ENCODE data around the gene COMMD6. TPM values are rescaled to one million over a fixed set of nuclear protein-coding genes. Genes with fewer than 3 reads are reported as not detected.
"Not testable (repeated sequence)": the region's sequence is repeated elsewhere in the genome, so short reads cannot be mapped to it uniquely, and the experiment has no call there.

Gene COMMD6
- total RNA-seq, 1 donor from 2014 or later = 123 TPM

DNA sequence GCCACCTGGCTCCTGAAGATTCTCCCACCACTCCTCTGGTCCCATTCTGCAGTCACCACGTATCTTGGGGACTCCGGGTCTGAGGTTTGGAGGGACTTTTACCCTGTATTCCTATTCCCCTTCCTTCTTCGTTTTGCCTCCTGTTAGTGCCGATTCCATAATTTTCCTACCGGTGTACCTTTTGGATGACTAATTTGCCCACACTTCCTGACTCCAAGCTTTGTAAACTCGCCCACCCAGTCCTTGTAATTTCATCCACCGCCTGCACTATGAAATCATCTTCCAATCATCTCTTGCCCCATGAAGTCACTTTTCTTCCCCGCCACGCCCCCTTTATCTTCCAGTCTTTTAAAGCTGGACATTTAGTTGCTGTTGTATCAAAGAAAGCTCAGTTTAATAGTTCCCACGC, 12.5 kb upstream of the COMMD6 start:
- peaks cover 3% of the 10 kb centered on the region for H3F3A ChIP-seq (ENCODE audit: low read depth)
- H3K4me1 ChIP-seq = peaks cover 11% of the 10 kb centered on the region
- H3K4me3 ChIP-seq = peak overlapping the region; percentile 83
- TF ChIP-seq, protein P1, sequence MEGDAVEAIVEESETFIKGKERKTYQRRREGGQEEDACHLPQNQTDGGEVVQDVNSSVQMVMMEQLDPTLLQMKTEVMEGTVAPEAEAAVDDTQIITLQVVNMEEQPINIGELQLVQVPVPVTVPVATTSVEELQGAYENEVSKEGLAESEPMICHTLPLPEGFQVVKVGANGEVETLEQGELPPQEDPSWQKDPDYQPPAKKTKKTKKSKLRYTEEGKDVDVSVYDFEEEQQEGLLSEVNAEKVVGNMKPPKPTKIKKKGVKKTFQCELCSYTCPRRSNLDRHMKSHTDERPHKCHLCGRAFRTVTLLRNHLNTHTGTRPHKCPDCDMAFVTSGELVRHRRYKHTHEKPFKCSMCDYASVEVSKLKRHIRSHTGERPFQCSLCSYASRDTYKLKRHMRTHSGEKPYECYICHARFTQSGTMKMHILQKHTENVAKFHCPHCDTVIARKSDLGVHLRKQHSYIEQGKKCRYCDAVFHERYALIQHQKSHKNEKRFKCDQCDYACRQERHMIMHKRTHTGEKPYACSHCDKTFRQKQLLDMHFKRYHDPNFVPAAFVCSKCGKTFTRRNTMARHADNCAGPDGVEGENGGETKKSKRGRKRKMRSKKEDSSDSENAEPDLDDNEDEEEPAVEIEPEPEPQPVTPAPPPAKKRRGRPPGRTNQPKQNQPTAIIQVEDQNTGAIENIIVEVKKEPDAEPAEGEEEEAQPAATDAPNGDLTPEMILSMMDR (IDR thresholded peaks at IDR 0.05) = no peak
- no peak for TF ChIP-seq EZH2phosphoT487 (IDR thresholded peaks at IDR 0.05)
- TF ChIP-seq EZH2 (IDR thresholded peaks at IDR 0.05) = no peak
- H3K9me3 Mint-ChIP-seq = no peaks in the 10 kb centered on the region
- H3K27ac Mint-ChIP-seq = peak overlapping the region; percentile 62
- peaks cover 29% of the 10 kb centered on the region for H3K79me2 ChIP-seq (ENCODE audit: low read depth)
- H3K9me3 ChIP-seq (ENCODE audit: low read depth) = no peaks in the 10 kb centered on the region
- no peaks in the 10 kb centered on the region for H3K27me3 Mint-ChIP-seq (ENCODE audit: insufficient read depth, low read depth)
- peaks cover 5% of the 10 kb centered on the region for H3K36me3 Mint-ChIP-seq
- H3K27ac ChIP-seq = no peak overlapping the region
- peak overlapping the region; percentile 100 for H2AFZ ChIP-seq (replicated peaks)
- H3K4me3 Mint-ChIP-seq = peak overlapping the region; percentile 95
- H3K27me3 ChIP-seq = no peaks in the 10 kb centered on the region
- peaks cover 15% of the 10 kb centered on the region for H3K4me1 Mint-ChIP-seq
- peak overlapping the region; percentile 82 for H3K4me2 ChIP-seq
- peak; percentile 10 for DNase-seq (ENCODE audit: low spot score)
- H4K20me1 ChIP-seq (ENCODE audit: low read depth) = no peaks in the 10 kb centered on the region
- no peaks in the 10 kb centered on the region for H3K36me3 ChIP-seq
- H3K9ac ChIP-seq = no peak overlapping the region

DNA sequence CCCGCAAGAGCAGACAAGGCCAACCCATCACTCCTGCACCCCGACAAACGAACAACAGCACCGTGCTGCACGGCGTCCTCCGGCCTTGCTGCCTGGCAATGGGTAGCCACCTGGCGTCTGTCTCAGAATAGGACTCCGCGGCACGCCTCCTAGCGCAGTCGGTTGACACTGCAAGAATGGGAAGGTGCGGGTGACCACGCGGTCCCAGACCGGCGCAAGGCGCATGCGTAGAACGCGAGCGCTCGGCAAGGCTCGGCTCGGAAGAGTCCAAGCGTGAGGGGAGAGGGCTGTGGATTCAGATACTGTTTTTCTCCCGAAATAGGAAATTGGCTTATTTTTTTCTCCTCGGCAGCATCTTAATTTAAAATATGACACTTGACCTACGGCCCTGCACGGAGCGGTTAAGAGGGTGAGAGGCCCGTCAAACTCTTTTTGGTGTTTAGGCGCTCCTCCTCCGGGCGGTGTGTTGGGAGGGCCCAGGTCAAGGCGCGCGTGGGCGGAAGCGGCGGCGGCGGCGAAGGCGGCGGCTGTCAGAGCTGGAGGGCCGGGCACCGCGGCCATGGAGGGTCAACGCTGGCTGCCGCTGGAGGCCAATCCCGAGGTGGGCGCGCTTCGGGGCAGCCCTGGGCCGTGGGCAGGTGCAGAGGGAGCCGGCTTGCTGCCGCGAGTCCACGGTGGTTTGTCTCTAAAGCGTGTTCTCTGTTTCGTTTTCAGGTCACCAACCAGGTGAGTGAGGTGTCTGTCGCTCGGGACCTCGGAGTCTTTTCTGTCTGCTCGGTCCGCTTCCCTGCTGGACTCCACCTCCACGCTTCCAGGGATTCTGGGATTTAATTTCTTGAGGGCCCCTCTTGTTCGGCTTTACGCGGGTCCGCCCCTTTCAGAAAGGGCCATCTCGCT, 11.9 kb upstream of the COMMD6 start, which contains the start of gene UCHL3:
Gene UCHL3, plus strand, starts transcription at position 530 of the 897 bp plus-strand sequence. Its CDS starts 30 bp downstream, at position 560.
- Mint-ChIP-seq H3K9me3 (no peaks in the 10 kb centered on the region), H3K27me3 (ENCODE audit: insufficient read depth, low read depth) (no peaks in the 10 kb centered on the region), H3K4me3 (peak within 1 kb of the TSS; percentile 95), H3K4me1 (peaks cover 15% of the 10 kb centered on the region), H3K36me3 (peaks cover 3% of the 10 kb centered on the region), H3K27ac (peak within 1 kb of the TSS; percentile 100)
- Histone ChIP-seq H3K4me3 (peak within 1 kb of the TSS; percentile 83), H3K36me3 (no peaks in the 10 kb centered on the region), H2AFZ (replicated peaks) (peak within 1 kb of the TSS; percentile 100), H3K9ac (peak within 1 kb of the TSS; percentile 77), H3K9me3 (ENCODE audit: low read depth) (no peaks in the 10 kb centered on the region), H3F3A (ENCODE audit: low read depth) (peaks cover 3% of the 10 kb centered on the region), H3K4me1 (peaks cover 11% of the 10 kb centered on the region), H3K27ac (peak within 1 kb of the TSS; percentile 86), H3K79me2 (ENCODE audit: low read depth) (peaks cover 29% of the 10 kb centered on the region), H3K27me3 (no peaks in the 10 kb centered on the region), H4K20me1 (ENCODE audit: low read depth) (no peaks in the 10 kb centered on the region), H3K4me2 (peak within 1 kb of the TSS; percentile 82)
- DNase-seq (ENCODE audit: low spot score) = peak; percentile 99
- TF ChIP-seq EZH2phosphoT487 (IDR thresholded peaks at IDR 0.05) (no peak), EZH2 (IDR thresholded peaks at IDR 0.05) (peak; percentile 31)
- TF ChIP-seq, protein P1 (IDR thresholded peaks at IDR 0.05) = peak; percentile 77

DNA sequence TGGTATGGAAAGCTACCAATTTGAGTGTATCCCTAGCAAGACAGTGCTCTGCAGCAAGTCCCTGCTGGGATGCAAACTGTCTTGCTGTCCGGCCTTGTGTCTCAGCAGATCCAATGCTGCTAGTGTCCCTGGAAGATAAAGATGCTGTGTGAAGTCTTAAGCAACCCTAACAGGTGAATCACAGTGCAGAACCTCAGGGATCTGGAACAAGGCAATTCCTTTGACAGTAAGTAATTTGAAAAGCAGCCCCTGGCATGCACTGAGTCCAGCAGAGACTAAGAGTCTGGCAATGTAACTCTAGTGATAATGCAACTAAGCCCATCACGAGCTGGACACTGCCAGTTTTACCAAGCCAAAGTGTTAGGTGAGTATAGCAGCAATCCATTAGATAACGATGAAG, 10.3 kb upstream of the COMMD6 start:
- Mint-ChIP-seq H3K4me3 (no peak overlapping the region), H3K27me3 (ENCODE audit: insufficient read depth, low read depth) (no peaks in the 10 kb centered on the region), H3K4me1 (peaks cover 15% of the 10 kb centered on the region), H3K36me3 (no peaks in the 10 kb centered on the region), H3K27ac (no peak overlapping the region), H3K9me3 (no peaks in the 10 kb centered on the region)
- Histone ChIP-seq H3K9me3 (ENCODE audit: low read depth) (no peaks in the 10 kb centered on the region), H3K27ac (no peak overlapping the region), H3K4me1 (peaks cover 11% of the 10 kb centered on the region), H3K27me3 (no peaks in the 10 kb centered on the region), H3F3A (ENCODE audit: low read depth) (peaks cover 3% of the 10 kb centered on the region), H2AFZ (replicated peaks) (no peak overlapping the region), H3K36me3 (no peaks in the 10 kb centered on the region), H3K4me3 (no peak overlapping the region), H4K20me1 (ENCODE audit: low read depth) (no peaks in the 10 kb centered on the region), H3K4me2 (no peak overlapping the region), H3K79me2 (ENCODE audit: low read depth) (peaks cover 29% of the 10 kb centered on the region), H3K9ac (no peak overlapping the region)
- TF ChIP-seq, protein P1 (IDR thresholded peaks at IDR 0.05) = no peak
- TF ChIP-seq EZH2phosphoT487 (IDR thresholded peaks at IDR 0.05) (no peak), EZH2 (IDR thresholded peaks at IDR 0.05) (no peak)
- no peak for DNase-seq (ENCODE audit: low spot score)

DNA sequence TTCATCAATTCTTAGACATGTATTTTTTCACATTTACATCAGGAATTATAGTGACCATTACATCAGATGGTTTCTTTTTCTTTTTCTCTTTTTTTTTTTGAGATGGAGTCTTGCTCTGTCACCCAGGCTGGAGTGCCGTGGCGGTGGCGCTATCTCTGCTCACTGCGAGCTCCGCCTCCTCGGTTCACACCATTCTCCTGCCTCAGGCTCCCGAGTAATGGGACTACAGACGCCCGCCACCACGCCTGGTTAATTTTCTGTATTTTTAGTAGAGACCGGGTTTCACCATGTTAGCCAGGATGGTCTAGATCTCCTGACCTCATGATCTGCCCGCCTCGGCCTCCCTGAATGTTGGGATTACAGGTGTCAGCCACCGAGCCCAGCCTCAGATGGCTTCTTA, 7.7 kb upstream of the COMMD6 start:
- not testable (repeated sequence) for H3K4me3 ChIP-seq; H3K36me3 Mint-ChIP-seq; H4K20me1 ChIP-seq (ENCODE audit: low read depth); H3K4me2 ChIP-seq; H3K4me3 Mint-ChIP-seq; DNase-seq (ENCODE audit: low spot score); H3K27ac ChIP-seq; H3K9me3 ChIP-seq (ENCODE audit: low read depth); H3K9me3 Mint-ChIP-seq; H3K36me3 ChIP-seq; H2AFZ ChIP-seq (replicated peaks); H3K4me1 Mint-ChIP-seq; H3K27ac Mint-ChIP-seq; H3K27me3 Mint-ChIP-seq (ENCODE audit: insufficient read depth, low read depth); H3K79me2 ChIP-seq (ENCODE audit: low read depth); H3K4me1 ChIP-seq; H3K27me3 ChIP-seq; H3K9ac ChIP-seq; H3F3A ChIP-seq (ENCODE audit: low read depth)

Measured in neural progenitor cell (in vitro differentiated cells).